Lower leg skin (tissue), 3 donors: ENCODE results near the gene GGT5.

Source experiments
- CTCF ChIP-seq, 3 donors: fragments of 450-650 bp; IDR thresholded peaks; one replicate each; pipeline ENCODE4 v1.5.1; 2016; ENCODE audit warnings: antibody characterized with exemption in 3 of 3, mild to moderate bottlenecking in 3 of 3, moderate library complexity in 2 of 3
- POLR2A ChIP-seq, 2 donors: fragments of 450-650 bp; IDR thresholded peaks; one replicate each; pipeline ENCODE4 v1.6.1; 2016 to 2017; ENCODE audit warnings: antibody characterized with exemption in 2 of 2, mild to moderate bottlenecking in 1 of 2, moderate library complexity in 1 of 2

- TF ChIP-seq CTCF (IDR thresholded peaks at IDR 0.05) (no peak), POLR2A (IDR thresholded peaks at IDR 0.05) (no peak)
These were observed 61.4 kb downstream of the GGT5 start for GRCh38 chr22:24183321-24184031.
